Kasumi-1 (cell line): ENCODE data around the gene STPG2.

Experiments
- DNase-seq, 2 experiments: peaks; one replicate each; lab custom pipeline; 2025; lab: John Stamatoyannopoulos, UW

Gene STPG2

GRCh38 chr4:98093662-98094061, 49.6 kb downstream of the STPG2 start:
- no peak for DNase-seq

GRCh38 chr4:98092833-98093439, 50.3 kb downstream of the STPG2 start:
- DNase-seq: peak; percentile 26 to 45

GRCh38 chr4:98081936-98082335, 61.3 kb downstream of the STPG2 start:
- no peak for DNase-seq

GRCh38 chr4:98068495-98068894, 74.8 kb downstream of the STPG2 start:
- no peak for DNase-seq

GRCh38 chr4:98055800-98056501, 87.3 kb downstream of the STPG2 start:
- no peak for DNase-seq

- no peak for DNase-seq
Observed at GRCh38 chr4:98046665-98047064, 96.6 kb downstream of the STPG2 start.

- no peak for DNase-seq
Observed at GRCh38 chr4:98030059-98030458, 113.2 kb downstream of the STPG2 start.

- DNase-seq: peak in 1 of 2 experiments; percentile 42
Observed at GRCh38 chr4:98027827-98028226, 115.4 kb downstream of the STPG2 start.

- DNase-seq: no peak
Observed at GRCh38 chr4:98026362-98026761, 116.9 kb downstream of the STPG2 start.

- DNase-seq: no peak
Observed at GRCh38 chr4:98006814-98007412, 136.4 kb downstream of the STPG2 start.

- no peak for DNase-seq
Observed at GRCh38 chr4:98006060-98006459, 137.2 kb downstream of the STPG2 start.

- no peak for DNase-seq
Observed at GRCh38 chr4:98000940-98001339, 142.3 kb downstream of the STPG2 start.

GRCh38 chr4:97998203-97998602, 145.1 kb downstream of the STPG2 start:
- no peak for DNase-seq

GRCh38 chr4:97994765-97995465, 148.4 kb downstream of the STPG2 start:
- no peak for DNase-seq

- DNase-seq: no peak
Observed at GRCh38 chr4:97990409-97990808, 152.9 kb downstream of the STPG2 start.

- peak; percentile 63 to 74 for DNase-seq
Observed at GRCh38 chr4:97987019-97987648, 156.1 kb downstream of the STPG2 start.

GRCh38 chr4:97984545-97985131, 158.6 kb downstream of the STPG2 start:
- peak in 1 of 2 experiments; percentile 7 for DNase-seq

- no peak for DNase-seq
Observed at GRCh38 chr4:97978791-97979488, 164.3 kb downstream of the STPG2 start.

GRCh38 chr4:97953171-97953941, 189.9 kb downstream of the STPG2 start:
- no peak for DNase-seq

- no peak for DNase-seq
Observed at GRCh38 chr4:97952763-97953162, 190.5 kb downstream of the STPG2 start.
